HG02970 (cell line): Measurements from ENCODE around the gene STAT1.
A peak's percentile ranks its signal among the peaks of the same experiment; 100 is the strongest.

ENCODE experiments used
- ATAC-seq: cut with Tn5 transposase; IDR thresholded peaks from one replicate; pipeline ENCODE4 v1.9.1; 2021; ENCODE audit warnings: mild to moderate bottlenecking, moderate library complexity, moderate number of reproducible peaks; ENCODE audit not compliant: unreplicated experiment, low FRiP score

Gene STAT1

DNA sequence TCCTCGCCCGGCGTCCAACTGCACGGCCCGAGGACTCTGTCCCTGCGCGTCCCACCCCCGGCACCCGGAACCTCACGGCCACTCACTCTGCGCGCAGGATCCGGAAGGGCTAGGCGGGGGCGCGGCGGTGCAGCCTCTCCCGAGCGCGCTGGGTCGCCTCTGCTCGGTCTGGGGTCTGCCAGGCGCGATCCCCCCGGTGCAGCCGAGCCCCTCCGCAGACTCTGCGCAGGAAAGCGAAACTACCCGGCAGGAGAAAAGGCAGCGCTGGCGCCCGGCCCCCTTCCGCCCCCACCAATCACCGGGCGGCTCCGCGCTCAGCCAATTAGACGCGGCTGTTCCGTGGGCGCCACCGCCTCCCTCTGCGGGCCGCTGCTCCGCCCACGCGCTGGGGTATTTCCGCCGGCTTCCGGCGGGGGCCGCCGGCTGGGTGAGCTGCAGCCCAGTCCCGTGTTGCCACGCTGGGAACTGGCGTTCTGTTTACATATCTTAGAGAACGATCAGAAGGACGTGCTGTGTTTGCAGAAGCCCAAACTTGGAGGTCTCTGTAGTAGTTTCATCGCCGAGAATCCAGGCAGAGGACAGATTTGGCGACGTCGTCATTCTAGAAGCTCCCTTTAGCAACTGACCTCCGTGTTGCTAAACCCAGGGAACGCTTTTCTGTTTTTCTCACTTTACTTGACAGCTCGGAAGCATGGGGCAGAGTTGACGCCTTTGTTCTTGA lies at the start of gene STAT1:
STAT1 (minus strand) TSS at position 240 of the 721 bp plus-strand sequence. CDS start 4,168 bp downstream, outside the sequence.
- ATAC-seq: peak; percentile 83

DNA sequence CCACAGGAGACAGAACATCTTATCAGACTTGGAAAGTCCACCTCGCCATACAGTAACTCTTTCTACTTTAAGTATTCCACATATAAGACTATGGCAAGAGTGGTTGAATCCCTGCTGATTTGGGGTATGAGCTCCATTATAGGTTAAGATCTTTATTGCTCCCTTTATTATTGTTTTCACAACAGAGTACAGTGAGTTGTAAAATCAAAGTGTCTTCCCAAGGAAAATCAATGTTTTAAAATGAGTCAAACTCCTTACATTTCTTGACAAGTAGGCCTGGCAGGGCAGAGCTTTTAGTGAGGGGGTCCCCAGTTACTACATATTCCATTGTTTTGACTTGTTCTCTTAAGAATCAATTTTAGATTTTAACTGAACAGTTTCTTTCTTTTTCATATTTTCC lies 49.6 kb upstream of the STAT1 start:
- no peak for ATAC-seq

DNA sequence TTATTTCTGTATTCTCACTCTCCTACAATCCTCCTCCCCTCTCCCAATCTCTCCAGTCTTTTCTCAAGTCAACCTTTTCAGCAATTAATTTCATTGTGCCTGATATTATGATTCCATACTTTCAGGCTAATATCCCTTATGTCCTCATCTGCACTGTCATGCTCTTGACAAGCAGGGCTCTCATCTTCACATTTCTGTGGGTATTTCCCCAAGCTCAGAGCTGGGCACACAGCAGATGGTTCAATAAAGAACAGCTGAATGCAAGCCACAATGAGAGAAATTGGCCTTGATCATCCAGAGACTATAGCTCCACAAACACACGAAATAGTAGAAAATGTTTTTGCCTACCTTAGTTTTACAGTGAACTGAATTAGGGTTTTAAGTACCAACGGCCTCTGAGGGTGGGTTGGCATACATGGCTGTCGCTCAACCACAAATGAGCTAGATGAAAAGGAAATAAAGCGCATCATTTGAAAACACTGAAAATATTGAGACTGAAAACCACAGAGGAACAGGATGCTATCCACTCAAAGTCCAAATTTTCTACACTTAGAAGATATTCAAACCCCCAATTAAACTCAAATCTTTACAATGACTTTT lies 47.5 kb upstream of the STAT1 start:
- no peak for ATAC-seq

DNA sequence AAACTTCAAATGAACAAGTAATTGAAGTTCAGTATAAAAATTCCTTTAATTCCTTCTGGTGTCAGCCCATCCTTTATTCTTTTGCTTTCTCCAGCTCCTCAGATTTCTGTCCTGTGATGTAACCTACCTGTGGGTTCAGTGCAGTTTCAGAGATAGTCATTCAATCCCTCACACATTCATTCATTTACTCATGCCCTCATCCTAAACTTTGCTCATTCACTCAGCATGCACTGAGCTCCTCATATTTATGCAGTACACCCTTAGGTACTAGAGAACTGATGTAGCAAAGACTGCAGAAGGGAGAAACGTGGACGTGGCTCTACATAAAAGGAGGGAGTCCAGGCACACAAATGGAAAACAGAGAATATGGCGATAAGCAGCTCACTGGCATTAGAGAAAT lies 45.3 kb upstream of the STAT1 start:
- no peak for ATAC-seq

- no peak for ATAC-seq
These were observed 42.3 kb upstream of the STAT1 start for GRCh38 chr2:191056228-191056627.

GRCh38 chr2:191053256-191053655 lies 39.3 kb upstream of the STAT1 start:
- no peak for ATAC-seq

DNA sequence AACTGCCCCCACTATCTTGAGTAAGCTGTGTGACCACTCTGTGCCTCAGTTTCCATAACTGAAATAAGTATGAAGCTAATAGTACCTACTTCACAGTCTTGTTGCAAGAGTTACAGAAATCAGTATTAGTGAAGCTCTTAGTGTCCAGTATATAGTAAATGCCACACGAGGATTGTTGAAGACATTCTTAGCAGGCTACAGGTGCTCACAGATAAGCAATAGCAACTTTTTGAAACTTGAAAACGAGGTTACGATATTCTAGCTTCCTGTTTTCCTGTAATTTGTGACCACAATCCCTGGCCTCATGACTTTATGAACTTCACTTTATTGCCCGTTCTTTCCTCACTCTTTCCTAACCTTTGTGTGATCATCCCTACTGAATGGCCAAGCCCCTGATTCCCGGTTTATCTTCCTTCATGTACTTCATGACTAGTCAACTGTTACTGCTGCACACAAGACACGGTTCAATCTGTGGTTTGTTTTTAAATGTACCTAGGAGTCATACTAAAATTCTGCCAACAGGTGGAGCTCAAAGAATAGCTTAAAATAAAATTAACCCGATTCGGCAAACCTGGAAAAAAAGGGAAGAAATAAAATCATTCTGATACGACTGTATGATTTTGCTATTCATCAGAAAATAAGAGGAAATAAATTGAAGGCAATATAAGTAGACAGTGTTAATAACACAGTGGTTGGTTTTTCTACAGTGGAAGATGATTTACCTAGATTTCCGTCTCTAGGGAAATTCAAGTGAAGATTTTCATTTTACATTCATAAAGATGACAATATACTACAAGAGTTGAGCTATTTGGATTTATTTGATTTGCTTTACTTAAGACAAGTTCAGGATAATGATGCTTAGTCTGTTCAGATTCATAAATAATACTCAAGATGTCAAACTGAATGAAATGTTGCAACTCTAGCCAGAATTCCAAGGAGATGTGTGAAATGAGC lies 38.1 kb upstream of the STAT1 start:
- ATAC-seq: no peak

GRCh38 chr2:191051177-191051576 lies 37.2 kb upstream of the STAT1 start:
- no peak for ATAC-seq

DNA sequence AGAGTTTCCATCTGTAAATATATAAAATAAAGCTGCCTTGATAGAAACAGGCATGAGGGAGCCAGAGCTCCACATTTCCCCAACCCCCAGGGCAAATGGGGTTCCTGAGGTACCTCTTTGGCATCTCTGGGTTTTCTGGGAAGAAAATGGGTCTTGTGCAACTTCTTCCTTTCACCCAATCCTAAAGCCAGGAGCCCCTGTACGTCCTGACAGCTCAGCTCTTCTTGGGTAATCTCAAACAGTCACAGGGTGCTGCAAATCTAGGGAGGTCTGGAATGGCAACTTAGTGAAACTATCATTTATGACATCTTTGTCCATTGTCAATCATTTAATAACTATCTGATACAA lies 36.6 kb upstream of the STAT1 start:
- ATAC-seq: no peak

- no peak for ATAC-seq
These were observed 36.0 kb upstream of the STAT1 start for GRCh38 chr2:191049728-191050639.

- no peak for ATAC-seq
These were observed 34.1 kb upstream of the STAT1 start for GRCh38 chr2:191048073-191048472.

- ATAC-seq: no peak
These were observed 31.2 kb upstream of the STAT1 start for GRCh38 chr2:191045141-191045540.

DNA sequence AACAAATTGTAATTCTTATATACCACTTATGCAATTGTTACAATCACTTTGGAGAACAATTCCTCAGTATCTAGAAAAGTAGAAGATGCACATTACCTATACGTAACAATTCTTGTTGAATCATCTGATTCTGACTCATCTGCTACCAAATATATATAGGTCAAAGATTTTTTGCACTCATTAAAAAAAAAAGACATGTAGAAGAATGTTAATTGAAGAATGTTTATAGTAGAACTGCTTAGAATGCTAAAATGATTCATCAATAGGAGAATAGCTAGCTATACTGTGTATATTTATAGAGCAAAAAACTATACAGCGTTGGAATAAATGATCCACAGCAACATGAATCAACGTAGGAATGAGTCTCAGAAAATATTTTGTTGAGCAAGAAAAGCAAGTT lies 29.5 kb upstream of the STAT1 start:
- no peak for ATAC-seq

GRCh38 chr2:191041418-191042161 lies 27.6 kb upstream of the STAT1 start:
- no peak for ATAC-seq

- ATAC-seq: no peak
These were observed 25.6 kb upstream of the STAT1 start for GRCh38 chr2:191039616-191040015.

- no peak for ATAC-seq
These were observed 24.8 kb upstream of the STAT1 start for GRCh38 chr2:191038741-191039140.

DNA sequence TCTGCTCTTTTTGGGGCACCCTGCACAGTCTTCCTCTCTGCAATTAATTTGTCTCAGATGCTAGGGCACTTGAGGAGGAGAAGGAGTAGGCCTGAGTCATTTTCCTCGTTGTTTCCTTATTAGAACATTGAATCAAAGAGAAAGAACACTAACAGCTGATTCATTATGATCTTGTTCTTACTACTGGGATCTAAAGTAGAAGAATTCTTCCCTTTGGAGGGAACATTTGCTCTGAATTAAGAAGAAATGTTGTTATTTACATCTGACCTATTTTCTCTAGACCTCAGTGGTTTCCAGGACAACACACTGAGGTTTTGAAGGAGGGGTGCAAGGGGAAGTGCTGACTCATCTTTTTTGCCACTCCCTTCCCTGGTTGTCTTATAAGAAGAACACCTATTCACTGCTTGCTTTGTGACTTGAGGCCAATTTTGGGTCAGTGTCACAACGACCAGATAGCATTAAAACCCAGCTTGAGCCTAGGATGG lies 24.3 kb upstream of the STAT1 start:
- no peak for ATAC-seq

- no peak for ATAC-seq
These were observed 23.4 kb upstream of the STAT1 start for GRCh38 chr2:191037351-191037750.

- ATAC-seq: no peak
These were observed 22.4 kb upstream of the STAT1 start for GRCh38 chr2:191036363-191036762.
